GM23338 (cell line): Measurements from ENCODE around the gene MBD5. TPM values are rescaled to one million over a fixed set of nuclear protein-coding genes. Genes with fewer than 3 reads are reported as not detected.

ENCODE experiments used
- ATAC-seq: fragments of 200-7000 bp; cut with Tn5 transposase; 3 replicates; pipeline ENCODE4 v1.9.1; 2020
- DNase-seq: peaks from one replicate; pipeline ENCODE4 v3.0.0-alpha.2; 2015; ENCODE audit warnings: low spot score
- H2AFZ ChIP-seq: fragments of 200-600 bp; sonication (generic); 2 replicates; pipeline ENCODE4 v1.8.0; 2016; ENCODE audit warnings: antibody characterized with exemption, mild to moderate bottlenecking, moderate library complexity
- H3F3A ChIP-seq: fragments of 200-600 bp; sonication (generic); replicated peaks from 2 replicates; pipeline ENCODE4 v1.8.0; 2017; ENCODE audit warnings: antibody characterized with exemption, mixed run types, low read depth
- H3K27ac ChIP-seq: fragments of 200-600 bp; sonication (generic); 2 replicates; pipeline ENCODE4 v1.6.1; 2016; ENCODE audit warnings: low read depth
- H3K27me3 ChIP-seq: fragments of 200-600 bp; sonication (generic); 2 replicates; pipeline ENCODE4 v1.8.0; 2016; ENCODE audit warnings: mild to moderate bottlenecking, mixed run types, moderate library complexity; ENCODE audit not compliant: insufficient read depth
- H3K36me3 ChIP-seq: fragments of 200-600 bp; sonication (generic); 2 replicates; pipeline ENCODE4 v1.8.0; 2016; ENCODE audit warnings: mild to moderate bottlenecking; ENCODE audit not compliant: insufficient read depth
- H3K4me1 ChIP-seq: fragments of 200-600 bp; sonication (generic); 2 replicates; pipeline ENCODE4 v1.8.0; 2016; ENCODE audit warnings: mild to moderate bottlenecking, moderate library complexity; ENCODE audit not compliant: insufficient read depth
- H3K4me2 ChIP-seq: fragments of 200-600 bp; sonication (generic); 2 replicates; pipeline ENCODE4 v1.7.1; 2017; ENCODE audit warnings: mixed run types
- H3K4me3 ChIP-seq: fragments of 200-600 bp; sonication (generic); 2 replicates; pipeline ENCODE4 v1.6.1; 2016; ENCODE audit warnings: mixed run types
- H3K79me2 ChIP-seq: fragments of 200-600 bp; sonication (generic); replicated peaks from 2 replicates; pipeline ENCODE4 v1.8.0; 2017; ENCODE audit warnings: mild to moderate bottlenecking; ENCODE audit not compliant: insufficient read depth
- H3K9me2 ChIP-seq: fragments of 200-600 bp; sonication (generic); 2 replicates; pipeline ENCODE4 v1.8.0; 2017; ENCODE audit not compliant: insufficient read depth
- H4K20me1 ChIP-seq: fragments of 200-600 bp; sonication (generic); replicated peaks from 2 replicates; pipeline ENCODE4 v1.8.0; 2017; ENCODE audit warnings: mild to moderate bottlenecking; ENCODE audit not compliant: insufficient read depth
- H3K27ac Mint-ChIP-seq: 2 replicates; pipeline ENCODE4 v1.8.0; 2020; ENCODE audit warnings: inconsistent platforms, mild to moderate bottlenecking, moderate library complexity, mixed read lengths
- H3K27me3 Mint-ChIP-seq: 3 replicates; pipeline ENCODE4 v1.8.0; 2022; ENCODE audit warnings: low read depth, mild to moderate bottlenecking, moderate library complexity, mixed read lengths, inconsistent platforms; ENCODE audit not compliant: insufficient read depth, poor library complexity
- H3K36me3 Mint-ChIP-seq: 3 replicates; pipeline ENCODE4 v1.8.0; 2021; ENCODE audit warnings: low read depth, mild to moderate bottlenecking, inconsistent platforms, moderate library complexity, mixed read lengths
- H3K4me1 Mint-ChIP-seq: 3 replicates; pipeline ENCODE4 v1.8.0; 2020; ENCODE audit warnings: mild to moderate bottlenecking, inconsistent platforms, mixed read lengths
- H3K4me3 Mint-ChIP-seq: 3 replicates; pipeline ENCODE4 v1.8.0; 2021; ENCODE audit warnings: moderate library complexity, mild to moderate bottlenecking, inconsistent platforms, mixed read lengths
- H3K9me3 Mint-ChIP-seq: 3 replicates; pipeline ENCODE4 v1.8.0; 2020; ENCODE audit warnings: moderate library complexity, mild to moderate bottlenecking, inconsistent platforms, mixed read lengths
- CREB1 ChIP-seq: fragments of 250-450 bp; sonication (Bioruptor Pico); IDR thresholded peaks from 2 replicates; pipeline ENCODE4 v1.5.0; 2020; ENCODE audit warnings: low read depth, mild to moderate bottlenecking, moderate library complexity
- EZH2 ChIP-seq: fragments of 200-600 bp; sonication (generic); IDR thresholded peaks from one replicate; pipeline ENCODE4 v1.8.0; 2017; ENCODE audit warnings: antibody characterized with exemption, mild to moderate bottlenecking, low read depth; ENCODE audit not compliant: unreplicated experiment
- EZH2phosphoT487 ChIP-seq: fragments of 200-600 bp; sonication (generic); IDR thresholded peaks from one replicate; pipeline ENCODE4 v1.8.1; 2018; ENCODE audit warnings: antibody characterized with exemption; ENCODE audit not compliant: unreplicated experiment
- JUNB ChIP-seq: IDR thresholded peaks from one replicate; pipeline ENCODE4 v1.6.1; 2016; ENCODE audit warnings: antibody characterized with exemption; ENCODE audit not compliant: unreplicated experiment
- NANOG ChIP-seq: IDR thresholded peaks from 2 replicates; pipeline ENCODE4 v1.6.1; 2016; ENCODE audit warnings: antibody characterized with exemption, borderline replicate concordance
- POLR2AphosphoS5 ChIP-seq: IDR thresholded peaks from 2 replicates; pipeline ENCODE4 v1.6.1; 2016; ENCODE audit warnings: antibody characterized with exemption, low read depth
- REST ChIP-seq: IDR thresholded peaks from one replicate; pipeline ENCODE4 v1.6.1; 2018; ENCODE audit warnings: antibody characterized with exemption; ENCODE audit not compliant: unreplicated experiment
- STAT1 ChIP-seq: IDR thresholded peaks from one replicate; pipeline ENCODE4 v1.6.1; 2016; ENCODE audit warnings: antibody characterized with exemption; ENCODE audit not compliant: unreplicated experiment
- ZNF114 ChIP-seq: fragments of 250-450 bp; sonication (Bioruptor Pico); IDR thresholded peaks from 2 replicates; pipeline ENCODE4 v1.5.0; 2020; ENCODE audit warnings: mild to moderate bottlenecking, moderate library complexity
- ZNF331 ChIP-seq: fragments of 250-450 bp; sonication (Bioruptor Pico); IDR thresholded peaks from 2 replicates; pipeline ENCODE4 v1.5.0; 2020; ENCODE audit warnings: low read depth, mild to moderate bottlenecking, moderate library complexity
- ZNF462 ChIP-seq: fragments of 250-450 bp; sonication (Bioruptor Pico); IDR thresholded peaks from 2 replicates; pipeline ENCODE4 v1.5.0; 2020; ENCODE audit warnings: mild to moderate bottlenecking, moderate library complexity
- polyA plus RNA-seq: library from polyadenylated mRNA; unstranded; fragments of >200 nt; fragmentation: Nextera tagmentation; extraction: Ambion mirVana; gene quantifications from 2 replicates; pipeline ENCODE4 v1.2.1, GENCODE V29; 2016
- total RNA-seq: library from RNA; depleted of rRNA; stranded (reverse); fragments of >200 nt; shearing (Covaris generic); gene quantifications from 2 replicates; pipeline ENCODE4 v1.2.3, GENCODE V29; 2014
- TF ChIP-seq, protein P1 (sequence below): IDR thresholded peaks from 2 replicates; pipeline ENCODE4 v1.6.1; 2016; ENCODE audit warnings: antibody characterized with exemption

The MBD5 gene
- total and polyA plus RNA-seq, 2 experiments from 2014 or later: 16.2 to 23.1 TPM

DNA sequence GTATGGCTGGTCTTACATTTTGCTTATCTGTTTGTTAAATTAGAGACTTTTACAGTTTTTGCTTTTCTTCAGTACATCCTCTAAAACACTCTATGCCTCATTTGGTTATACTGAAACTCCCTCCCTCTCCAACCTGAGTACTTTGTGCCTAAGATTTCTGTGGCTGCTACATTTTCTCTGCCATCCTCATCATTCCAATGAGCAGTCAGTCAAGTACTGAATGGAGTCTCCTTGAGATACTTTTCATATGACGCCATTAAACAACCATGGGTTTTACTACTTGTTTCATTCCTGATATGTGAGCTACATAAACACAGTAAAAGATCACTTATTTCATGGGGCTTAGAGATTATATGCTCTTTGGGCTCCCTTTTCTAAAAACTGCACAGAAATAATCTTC, 427.0 kb downstream of the MBD5 start (continued):
- TF ChIP-seq, protein P1, sequence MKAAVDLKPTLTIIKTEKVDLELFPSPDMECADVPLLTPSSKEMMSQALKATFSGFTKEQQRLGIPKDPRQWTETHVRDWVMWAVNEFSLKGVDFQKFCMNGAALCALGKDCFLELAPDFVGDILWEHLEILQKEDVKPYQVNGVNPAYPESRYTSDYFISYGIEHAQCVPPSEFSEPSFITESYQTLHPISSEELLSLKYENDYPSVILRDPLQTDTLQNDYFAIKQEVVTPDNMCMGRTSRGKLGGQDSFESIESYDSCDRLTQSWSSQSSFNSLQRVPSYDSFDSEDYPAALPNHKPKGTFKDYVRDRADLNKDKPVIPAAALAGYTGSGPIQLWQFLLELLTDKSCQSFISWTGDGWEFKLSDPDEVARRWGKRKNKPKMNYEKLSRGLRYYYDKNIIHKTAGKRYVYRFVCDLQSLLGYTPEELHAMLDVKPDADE: no peak
- TF ChIP-seq JUNB: no peak
- no peak for TF ChIP-seq EZH2phosphoT487
- TF ChIP-seq CREB1 (CRISPR knock-in tag): no peak

GRCh38 chr2:148450531-148450930, 429.6 kb downstream of the MBD5 start:
- no peaks in the 10 kb centered on the region for H3K36me3 Mint-ChIP-seq
- no peaks in the 10 kb centered on the region for H3K36me3 ChIP-seq
- TF ChIP-seq NANOG (no peak), EZH2 (no peak), REST (no peak), STAT1 (no peak), ZNF462 (no peak), ZNF114 (CRISPR knock-in tag) (no peak), ZNF331 (no peak), POLR2AphosphoS5 (no peak), JUNB (no peak)
- TF ChIP-seq, protein P1: no peak

More at GRCh38 chr2:148450531-148450930, 429.6 kb downstream of the MBD5 start:
- no peaks in the 10 kb centered on the region for H3F3A ChIP-seq
- H2AFZ ChIP-seq: no peak overlapping the region
- H3K27me3 Mint-ChIP-seq: no peaks in the 10 kb centered on the region
- H3K9me2 ChIP-seq: no peaks in the 10 kb centered on the region
- no peak overlapping the region for H3K27ac ChIP-seq
- H3K27ac Mint-ChIP-seq: no peak overlapping the region
- H3K4me1 Mint-ChIP-seq: peaks cover 6% of the 10 kb centered on the region; the same call in 2 of the 3 replicates
- no peak overlapping the region for H3K4me3 Mint-ChIP-seq
- no peaks in the 10 kb centered on the region for H4K20me1 ChIP-seq
- H3K79me2 ChIP-seq: no peaks in the 10 kb centered on the region
- no peaks in the 10 kb centered on the region for H3K27me3 ChIP-seq
- H3K9me3 Mint-ChIP-seq: no peaks in the 10 kb centered on the region
- H3K4me3 ChIP-seq: no peak overlapping the region
- no peaks in the 10 kb centered on the region for H3K4me1 ChIP-seq
- ATAC-seq (no peak), DNase-seq (no peak)
- no peak overlapping the region for H3K4me2 ChIP-seq
